ENCODE data around the gene RALGAPA2.

DNA sequence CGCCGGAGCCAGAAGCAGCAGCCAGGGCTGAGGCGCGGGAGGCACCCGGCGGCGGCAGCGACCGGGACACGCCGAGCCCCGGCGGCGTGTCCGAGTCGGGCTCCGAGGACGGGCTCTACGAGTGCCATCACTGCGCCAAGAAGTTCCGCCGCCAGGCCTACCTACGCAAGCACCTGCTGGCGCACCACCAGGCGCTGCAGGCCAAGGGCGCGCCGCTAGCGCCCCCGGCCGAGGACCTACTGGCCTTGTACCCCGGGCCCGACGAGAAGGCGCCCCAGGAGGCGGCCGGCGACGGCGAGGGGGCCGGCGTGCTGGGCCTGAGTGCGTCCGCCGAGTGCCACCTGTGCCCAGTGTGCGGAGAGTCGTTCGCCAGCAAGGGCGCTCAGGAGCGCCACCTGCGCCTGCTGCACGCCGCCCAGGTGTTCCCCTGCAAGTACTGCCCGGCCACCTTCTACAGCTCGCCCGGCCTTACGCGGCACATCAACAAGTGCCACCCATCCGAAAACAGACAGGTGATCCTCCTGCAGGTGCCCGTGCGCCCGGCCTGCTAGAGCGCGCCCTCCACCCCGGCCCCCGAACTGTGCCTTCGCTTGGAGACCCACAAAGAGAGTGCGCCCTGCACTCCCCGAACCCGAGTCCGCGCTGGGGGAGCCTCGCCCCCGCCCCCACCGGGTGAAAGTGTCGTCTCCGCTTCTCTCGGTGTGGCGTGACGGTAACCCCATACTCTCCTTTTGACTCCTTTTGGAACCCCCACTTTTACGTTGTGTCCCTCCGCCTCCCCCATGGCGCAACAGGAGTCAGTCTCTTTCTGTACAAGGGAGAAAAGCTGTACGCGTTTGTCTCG, 343.0 kb downstream of the RALGAPA2 start:
- TF ChIP-seq POLR2A (IDR thresholded peaks at IDR 0.05; ENCODE audit: low read depth, low read length) (no peak), EZH2 (IDR thresholded peaks at IDR 0.05; ENCODE audit: borderline replicate concordance, low read depth, low read length, severe bottlenecking) (peak; percentile 75), POLR2AphosphoS5 (IDR thresholded peaks at IDR 0.05; ENCODE audit: insufficient read depth, low read depth, low read length) (no peak), MYC (IDR thresholded peaks at IDR 0.05; ENCODE audit: low read depth, low read length) (no peak), FOS (IDR thresholded peaks at IDR 0.05; ENCODE audit: borderline replicate concordance, insufficient read depth, low read length) (no peak)
- TF ChIP-seq, protein P1, sequence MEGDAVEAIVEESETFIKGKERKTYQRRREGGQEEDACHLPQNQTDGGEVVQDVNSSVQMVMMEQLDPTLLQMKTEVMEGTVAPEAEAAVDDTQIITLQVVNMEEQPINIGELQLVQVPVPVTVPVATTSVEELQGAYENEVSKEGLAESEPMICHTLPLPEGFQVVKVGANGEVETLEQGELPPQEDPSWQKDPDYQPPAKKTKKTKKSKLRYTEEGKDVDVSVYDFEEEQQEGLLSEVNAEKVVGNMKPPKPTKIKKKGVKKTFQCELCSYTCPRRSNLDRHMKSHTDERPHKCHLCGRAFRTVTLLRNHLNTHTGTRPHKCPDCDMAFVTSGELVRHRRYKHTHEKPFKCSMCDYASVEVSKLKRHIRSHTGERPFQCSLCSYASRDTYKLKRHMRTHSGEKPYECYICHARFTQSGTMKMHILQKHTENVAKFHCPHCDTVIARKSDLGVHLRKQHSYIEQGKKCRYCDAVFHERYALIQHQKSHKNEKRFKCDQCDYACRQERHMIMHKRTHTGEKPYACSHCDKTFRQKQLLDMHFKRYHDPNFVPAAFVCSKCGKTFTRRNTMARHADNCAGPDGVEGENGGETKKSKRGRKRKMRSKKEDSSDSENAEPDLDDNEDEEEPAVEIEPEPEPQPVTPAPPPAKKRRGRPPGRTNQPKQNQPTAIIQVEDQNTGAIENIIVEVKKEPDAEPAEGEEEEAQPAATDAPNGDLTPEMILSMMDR (IDR thresholded peaks at IDR 0.05; ENCODE audit: extremely low read depth in 1 of 2, insufficient read depth in 1 of 2, low read depth in 1 of 2, low read length in 2 of 2), result no peak
- TF ChIP-seq, protein P2, sequence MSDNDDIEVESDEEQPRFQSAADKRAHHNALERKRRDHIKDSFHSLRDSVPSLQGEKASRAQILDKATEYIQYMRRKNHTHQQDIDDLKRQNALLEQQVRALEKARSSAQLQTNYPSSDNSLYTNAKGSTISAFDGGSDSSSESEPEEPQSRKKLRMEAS (IDR thresholded peaks at IDR 0.05; ENCODE audit: insufficient read depth, insufficient read length), result no peak

Data from endothelial cell of umbilical vein (primary cell).